MCF 10A (cell line): ENCODE measurements around the gene MAD1L1. TPM values are rescaled to one million over a fixed set of nuclear protein-coding genes. Genes with fewer than 3 reads are reported as not detected.

Source experiments
- BruUV-seq: library from RNA; stranded (reverse); fragments of 400-500 nt; replicated peaks from 2 replicates; lab custom pipeline; 2021; lab: Mats Ljungman, UMichigan
- CTCF ChIA-PET: fragments of 300-600 bp; sonication (Branson Sonifier 250); formaldehyde crosslinking; extraction: SDS; loops from one replicate; lab custom pipeline; 2021; ENCODE audit warnings: antibody characterized with exemption, inconsistent platforms; lab: Yijun Ruan, JAX
- POLR2A ChIA-PET: fragments of 300-600, 350-650 bp; sonication (Branson Sonifier 250); formaldehyde crosslinking; extraction: SDS; loops from one replicate; lab custom pipeline; 2020; ENCODE audit warnings: antibody characterized with exemption, inconsistent platforms; lab: Yijun Ruan, JAX
- DNase-seq: peaks from one replicate; pipeline ENCODE4 v3.0.0-alpha.2; 2018; ENCODE audit not compliant: unreplicated experiment
- H3K27ac Mint-ChIP-seq: one replicate; pipeline ENCODE4 v1.8.0; 2022; ENCODE audit warnings: mild to moderate bottlenecking, low read depth, mixed read lengths; ENCODE audit not compliant: unreplicated experiment
- H3K27me3 Mint-ChIP-seq: one replicate; pipeline ENCODE4 v1.8.0; 2022; ENCODE audit warnings: mixed read lengths; ENCODE audit not compliant: insufficient read depth, unreplicated experiment
- H3K36me3 Mint-ChIP-seq: one replicate; pipeline ENCODE4 v1.8.0; 2022; ENCODE audit warnings: mild to moderate bottlenecking, moderate library complexity, mixed read lengths; ENCODE audit not compliant: insufficient read depth, unreplicated experiment
- H3K4me1 Mint-ChIP-seq: one replicate; pipeline ENCODE4 v1.8.0; 2022; ENCODE audit warnings: mixed read lengths; ENCODE audit not compliant: insufficient read depth, unreplicated experiment
- H3K4me3 Mint-ChIP-seq: one replicate; pipeline ENCODE4 v1.8.0; 2022; ENCODE audit warnings: mild to moderate bottlenecking, moderate library complexity, mixed read lengths; ENCODE audit not compliant: unreplicated experiment
- H3K9me3 Mint-ChIP-seq: one replicate; pipeline ENCODE4 v1.8.0; 2022; ENCODE audit warnings: mixed read lengths; ENCODE audit not compliant: unreplicated experiment
- intact Hi-C: fragments of 100-400 bp; cut with micrococcal nuclease; formaldehyde crosslinking; loops from 2 replicates; pipeline ENCODE4 v1.14.1; 2022
- total RNA-seq: library from RNA; stranded (reverse); gene quantifications from 2 replicates; pipeline ENCODE4 v1.2.3, GENCODE V29; 2022
- TF ChIP-seq, protein P1 (sequence below): fragments of 200-600 bp; IDR thresholded peaks from one replicate; pipeline ENCODE4 v1.8.0; 2022; ENCODE audit warnings: antibody characterized with exemption, mild to moderate bottlenecking; ENCODE audit not compliant: unreplicated experiment

The MAD1L1 gene
- total RNA-seq, 1 experiment from 2014 or later: 25.2 TPM

DNA sequence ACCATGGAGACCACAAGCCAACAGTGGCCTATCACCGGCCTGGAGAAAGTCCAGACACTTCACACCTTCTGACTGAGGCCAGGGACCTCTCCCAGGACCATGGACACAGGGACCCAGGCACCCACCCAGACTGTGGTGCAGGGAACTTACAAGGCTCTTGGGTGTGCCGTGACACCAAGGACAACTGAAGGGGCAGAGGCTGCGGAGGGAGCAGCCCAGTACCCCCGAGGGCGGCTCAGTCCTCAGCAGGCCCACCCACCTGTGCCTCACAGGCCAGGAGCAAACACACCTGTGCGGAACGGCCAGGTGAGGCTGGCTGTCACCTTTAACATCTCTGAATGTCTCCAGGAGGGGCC lies 182.3 kb downstream of the MAD1L1 start:
- no TSS peak for BruUV-seq
- Mint-ChIP-seq H3K27me3 (no peaks in the 10 kb centered on the region), H3K4me1 (no peaks in the 10 kb centered on the region), H3K4me3 (no peak overlapping the region), H3K27ac (no peak overlapping the region), H3K36me3 (peaks cover 12% of the 10 kb centered on the region), H3K9me3 (no peaks in the 10 kb centered on the region)
- TF ChIP-seq, protein P1, sequence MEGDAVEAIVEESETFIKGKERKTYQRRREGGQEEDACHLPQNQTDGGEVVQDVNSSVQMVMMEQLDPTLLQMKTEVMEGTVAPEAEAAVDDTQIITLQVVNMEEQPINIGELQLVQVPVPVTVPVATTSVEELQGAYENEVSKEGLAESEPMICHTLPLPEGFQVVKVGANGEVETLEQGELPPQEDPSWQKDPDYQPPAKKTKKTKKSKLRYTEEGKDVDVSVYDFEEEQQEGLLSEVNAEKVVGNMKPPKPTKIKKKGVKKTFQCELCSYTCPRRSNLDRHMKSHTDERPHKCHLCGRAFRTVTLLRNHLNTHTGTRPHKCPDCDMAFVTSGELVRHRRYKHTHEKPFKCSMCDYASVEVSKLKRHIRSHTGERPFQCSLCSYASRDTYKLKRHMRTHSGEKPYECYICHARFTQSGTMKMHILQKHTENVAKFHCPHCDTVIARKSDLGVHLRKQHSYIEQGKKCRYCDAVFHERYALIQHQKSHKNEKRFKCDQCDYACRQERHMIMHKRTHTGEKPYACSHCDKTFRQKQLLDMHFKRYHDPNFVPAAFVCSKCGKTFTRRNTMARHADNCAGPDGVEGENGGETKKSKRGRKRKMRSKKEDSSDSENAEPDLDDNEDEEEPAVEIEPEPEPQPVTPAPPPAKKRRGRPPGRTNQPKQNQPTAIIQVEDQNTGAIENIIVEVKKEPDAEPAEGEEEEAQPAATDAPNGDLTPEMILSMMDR: no peak
- intact Hi-C loops: no loop called here
- ChIA-PET CTCF (no interaction called here), POLR2A (no interaction called here)
- no peak for DNase-seq

DNA sequence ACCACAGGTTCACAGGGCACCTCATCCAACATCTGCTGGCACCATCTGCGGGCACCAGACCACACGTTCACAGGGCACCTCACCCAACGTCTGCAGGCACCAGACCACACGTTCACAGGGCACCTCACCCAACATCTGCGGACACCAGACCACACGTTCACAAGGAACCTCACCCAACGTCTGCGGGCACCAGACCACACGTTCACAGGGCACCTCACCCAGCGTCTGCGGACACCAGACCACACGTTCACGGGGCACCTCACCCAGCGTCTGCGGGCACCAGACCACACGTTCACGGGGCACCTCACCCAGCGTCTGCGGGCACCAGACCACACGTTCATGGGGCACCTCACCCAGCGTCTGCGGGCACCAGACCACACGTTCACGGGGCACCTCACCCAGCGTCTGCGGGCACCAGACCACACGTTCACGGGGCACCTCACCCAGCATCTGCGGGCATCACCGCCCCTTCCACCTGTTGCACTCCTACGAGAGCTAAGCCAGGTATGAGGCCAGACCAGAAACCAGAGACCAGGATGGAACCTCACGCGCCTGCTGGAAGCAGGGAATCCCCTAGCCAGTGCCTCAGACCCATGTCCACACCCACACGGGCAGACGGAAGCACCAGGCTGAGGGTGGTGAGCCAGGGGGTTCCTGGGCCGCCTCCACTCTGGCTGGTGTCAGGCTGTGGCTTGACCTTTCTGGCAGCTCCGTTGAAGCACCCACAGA lies 182.8 kb downstream of the MAD1L1 start:
- no peak for DNase-seq
- Mint-ChIP-seq H3K4me3 (no peak overlapping the region), H3K4me1 (no peaks in the 10 kb centered on the region), H3K27ac (no peak overlapping the region), H3K36me3 (peaks cover 7% of the 10 kb centered on the region), H3K9me3 (no peaks in the 10 kb centered on the region), H3K27me3 (no peaks in the 10 kb centered on the region)
- BruUV-seq: no TSS peak
- intact Hi-C loops: no loop called here
- CTCF ChIA-PET: no interaction called here
- TF ChIP-seq, protein P1: no peak
- POLR2A ChIA-PET: no interaction called here

DNA sequence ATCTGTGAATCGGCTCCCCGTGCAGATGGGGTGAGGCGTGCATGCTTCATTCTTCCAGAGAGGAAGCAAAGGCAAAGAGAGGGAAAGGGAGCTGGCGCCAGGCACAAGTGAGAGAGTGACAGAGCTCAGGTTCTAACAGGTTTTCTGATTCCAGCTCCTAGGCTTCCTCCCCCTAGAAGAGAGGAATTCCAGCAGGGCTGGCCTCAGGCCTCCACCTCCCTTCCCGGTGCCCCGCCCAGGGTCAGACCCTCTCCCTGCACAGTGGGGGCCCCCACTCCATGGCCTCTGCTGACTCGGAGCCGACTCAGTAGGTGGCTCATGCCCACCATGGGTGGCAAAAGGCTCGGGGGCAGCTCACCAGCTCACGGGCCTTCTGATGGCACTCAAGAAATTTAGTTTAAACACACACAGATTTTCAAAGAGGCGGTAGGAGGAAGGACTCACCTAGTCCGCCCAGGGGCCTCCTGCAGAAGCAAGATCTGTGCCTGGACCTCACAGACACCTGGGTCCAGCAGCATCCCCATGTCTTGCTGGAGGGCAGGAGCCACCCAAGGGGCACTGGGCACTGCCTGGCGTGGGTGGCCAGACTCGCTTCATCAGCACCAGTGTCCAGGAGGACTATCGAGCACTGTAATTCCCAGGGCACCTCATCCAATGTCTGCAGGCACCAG lies 183.5 kb downstream of the MAD1L1 start:
- H3K4me3 Mint-ChIP-seq: no peak overlapping the region
- ChIA-PET CTCF (interaction anchor here (0.6 kb wide), 1 partner anchor 306 kb away, joined by 4 read pairs; no protein-coding TSS in a partner anchor), POLR2A (no interaction called here)
- no peaks in the 10 kb centered on the region for H3K4me1 Mint-ChIP-seq
- no peaks in the 10 kb centered on the region for H3K9me3 Mint-ChIP-seq
- H3K36me3 Mint-ChIP-seq: peaks cover 6% of the 10 kb centered on the region
- DNase-seq: no peak
- no TSS peak for BruUV-seq
- no peak overlapping the region for H3K27ac Mint-ChIP-seq
- intact Hi-C loops: no loop called here
- TF ChIP-seq, protein P1: no peak
- H3K27me3 Mint-ChIP-seq: no peaks in the 10 kb centered on the region

- POLR2A ChIA-PET: no interaction called here
- H3K4me3 Mint-ChIP-seq: no peak overlapping the region
- CTCF ChIA-PET: interaction anchor here (0.6 to 0.7 kb wide), 3 partner anchors 99 to 305 kb away, joined by 3 to 6 read pairs (median 4); no protein-coding TSS in a partner anchor
- no peaks in the 10 kb centered on the region for H3K27me3 Mint-ChIP-seq
- intact Hi-C loops: no loop called here
- no peaks in the 10 kb centered on the region for H3K4me1 Mint-ChIP-seq
- H3K36me3 Mint-ChIP-seq: peaks cover 6% of the 10 kb centered on the region
- TF ChIP-seq, protein P1: no peak
- no peak for DNase-seq
- no TSS peak for BruUV-seq
- no peak overlapping the region for H3K27ac Mint-ChIP-seq
- no peaks in the 10 kb centered on the region for H3K9me3 Mint-ChIP-seq
These were observed 184.2 kb downstream of the MAD1L1 start for GRCh38 chr7:2048531-2048930.
